HG03565 (cell line): ENCODE results near the gene RHEB.

Source experiments
- ATAC-seq: cut with Tn5 transposase; IDR thresholded peaks from one replicate; pipeline ENCODE4 v1.9.1; 2021; ENCODE audit warnings: mild to moderate bottlenecking, moderate library complexity; ENCODE audit not compliant: unreplicated experiment

Gene RHEB

DNA sequence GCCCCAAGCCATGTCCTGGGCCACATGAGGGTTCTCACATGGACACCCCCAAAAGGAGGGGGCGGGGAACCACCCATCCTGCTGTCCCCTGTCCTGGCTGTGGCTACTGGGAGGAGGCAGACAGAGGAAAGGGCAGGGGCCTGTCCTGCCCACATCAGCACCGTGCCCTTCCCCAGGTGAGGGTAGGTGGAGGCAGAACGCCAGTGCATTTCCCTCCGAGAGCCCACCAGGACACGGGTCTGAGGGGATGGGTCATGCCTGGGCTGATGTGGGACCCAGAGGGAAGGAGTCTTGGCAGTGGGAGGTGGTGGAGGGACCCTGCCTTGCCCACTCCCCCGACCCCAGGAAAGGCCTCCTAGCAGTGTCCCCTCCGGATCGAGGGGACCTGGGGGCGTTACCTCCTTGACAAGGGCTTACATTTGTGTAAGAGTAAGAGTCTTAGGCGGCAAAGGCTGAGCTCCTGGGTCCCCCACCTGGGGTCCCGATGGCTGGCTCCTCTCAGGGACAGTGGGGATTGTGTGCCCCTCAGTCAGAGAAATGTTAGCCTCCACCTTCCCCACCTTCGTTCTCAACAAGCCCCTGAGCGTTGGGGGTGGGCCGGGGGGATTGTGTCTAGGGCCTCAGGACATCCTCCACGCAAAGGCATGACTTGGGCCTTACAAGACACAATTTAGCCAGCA, 85.8 kb downstream of the RHEB start:
- no peak for ATAC-seq

DNA sequence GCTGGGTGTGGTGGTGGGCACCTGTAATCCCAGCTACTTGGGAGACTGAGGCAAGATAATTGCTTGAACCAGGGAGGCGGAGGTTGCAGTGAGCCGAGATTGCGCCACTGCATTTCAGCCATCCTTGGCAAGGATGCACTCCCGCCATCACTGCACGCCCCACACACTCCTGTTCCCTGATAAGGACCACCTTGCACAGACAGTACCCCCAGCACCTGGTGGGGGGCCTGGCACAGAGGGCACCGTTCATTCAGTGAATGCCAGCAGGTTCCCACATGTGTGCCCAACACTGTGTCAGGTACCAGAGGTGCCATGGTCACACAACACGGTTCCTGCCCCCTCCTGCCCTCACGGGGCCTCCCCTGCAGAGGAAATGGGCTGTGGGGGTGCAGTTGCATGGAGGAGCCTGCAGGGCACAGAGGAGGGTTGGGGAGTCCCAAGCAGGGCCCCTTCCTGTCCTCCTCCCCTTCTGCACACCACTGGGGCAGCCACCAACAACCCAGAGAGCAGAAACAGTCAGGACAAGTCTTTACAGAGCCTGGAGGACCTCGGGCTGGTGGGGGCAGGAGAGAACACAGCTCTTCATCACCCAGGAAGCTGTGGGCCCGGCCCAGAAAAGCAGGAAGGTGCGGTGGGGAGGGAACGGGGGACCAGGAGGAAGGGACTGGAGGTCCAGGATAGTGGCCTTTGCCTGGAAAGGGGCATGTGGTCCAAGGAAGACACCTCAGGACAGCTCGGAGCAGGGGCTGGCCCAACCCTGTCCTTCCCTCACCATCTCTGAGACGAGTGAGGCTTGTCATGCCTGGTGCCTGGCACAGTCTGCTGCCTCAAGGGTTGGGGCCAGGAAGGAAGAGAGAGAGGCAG, 86.8 kb downstream of the RHEB start:
- ATAC-seq: no peak

DNA sequence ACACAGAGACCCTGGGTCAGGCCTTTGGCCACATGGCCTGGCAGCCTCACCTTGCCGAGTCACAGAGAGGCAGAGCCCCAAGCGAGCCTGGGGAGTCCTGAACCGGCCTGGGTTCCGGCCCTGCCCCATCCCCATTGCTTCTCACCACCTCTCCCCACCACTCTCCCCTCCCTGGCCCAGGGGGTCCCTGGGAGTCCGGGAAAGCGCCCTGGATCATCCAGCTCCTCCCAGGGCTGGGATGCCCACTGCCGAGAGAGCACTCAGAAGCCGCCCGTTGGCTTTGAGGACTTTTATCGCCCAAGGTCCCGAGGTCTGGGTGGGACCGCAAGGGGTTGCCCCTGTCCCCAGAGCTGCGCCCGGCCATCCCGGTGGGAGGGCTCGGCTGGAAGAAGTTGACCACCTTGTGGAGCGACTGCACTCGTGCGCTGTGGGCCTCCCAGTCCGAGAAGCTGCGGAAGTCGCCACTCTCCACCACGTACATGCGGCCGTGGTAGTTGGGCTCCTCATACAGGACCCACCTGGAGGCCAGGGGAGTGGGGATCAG, 87.9 kb downstream of the RHEB start:
- ATAC-seq: no peak

DNA sequence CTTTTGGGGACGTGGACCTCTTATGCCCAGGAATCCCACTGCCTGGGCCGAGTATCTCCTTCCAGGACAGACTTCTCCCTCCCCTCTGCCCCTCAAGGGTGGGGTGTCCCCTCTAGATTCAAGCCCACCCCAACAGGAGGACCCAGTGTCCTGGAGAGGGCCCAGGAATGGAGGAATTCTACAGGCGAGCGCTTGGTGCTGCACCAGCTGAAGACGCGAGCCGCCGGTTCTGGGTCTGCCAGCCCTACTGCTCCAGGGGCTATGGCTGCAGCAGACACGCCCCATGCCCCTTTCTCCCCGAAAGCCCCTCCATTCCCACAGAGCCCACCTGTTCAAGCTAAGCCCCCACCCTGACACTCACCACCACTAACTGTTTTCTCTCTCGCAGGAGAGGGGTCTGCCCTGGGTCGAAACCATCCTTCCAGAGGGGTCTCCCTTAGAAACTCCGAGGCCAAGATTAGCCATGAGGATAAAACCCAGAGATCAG, 88.4 kb downstream of the RHEB start:
- no peak for ATAC-seq

DNA sequence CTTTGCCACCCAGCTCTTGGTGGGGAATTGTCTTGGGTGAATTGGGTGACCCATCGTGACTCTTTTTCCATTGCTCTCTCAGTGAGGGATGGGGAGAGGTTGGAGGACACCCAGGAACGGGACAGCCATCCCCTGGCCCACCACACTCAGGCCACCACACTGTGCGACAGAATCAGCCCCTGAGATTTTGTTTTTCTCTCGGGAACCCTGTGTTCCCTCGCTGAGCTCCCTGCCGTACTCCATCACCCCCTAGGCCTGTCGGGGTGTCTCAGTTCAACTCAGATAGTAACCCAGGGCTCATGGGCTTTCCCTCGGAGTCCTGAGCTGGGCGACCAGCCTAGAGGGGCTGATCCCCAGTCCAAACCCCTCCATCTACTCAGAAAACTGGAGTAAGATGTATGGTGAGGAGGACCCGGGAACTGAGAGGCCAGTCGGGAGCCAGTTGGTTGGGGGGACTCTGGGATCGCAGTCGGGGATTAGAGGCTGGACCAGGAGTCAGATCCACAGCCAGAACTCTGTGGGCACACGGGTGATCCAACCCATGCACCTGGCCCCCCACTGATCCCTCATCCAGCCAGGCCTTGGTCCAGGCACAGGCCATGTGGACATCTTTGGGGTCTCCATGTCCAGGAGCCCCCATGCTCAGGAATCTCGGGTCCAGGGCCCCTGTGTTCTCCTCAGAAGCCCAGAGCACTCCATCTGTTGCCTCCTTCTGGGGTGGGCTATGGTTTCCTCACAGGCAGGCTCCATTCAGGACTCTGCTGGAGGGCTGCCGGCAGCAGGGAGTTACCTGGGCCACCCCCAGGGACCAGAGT, 89.1 kb downstream of the RHEB start:
- no peak for ATAC-seq

DNA sequence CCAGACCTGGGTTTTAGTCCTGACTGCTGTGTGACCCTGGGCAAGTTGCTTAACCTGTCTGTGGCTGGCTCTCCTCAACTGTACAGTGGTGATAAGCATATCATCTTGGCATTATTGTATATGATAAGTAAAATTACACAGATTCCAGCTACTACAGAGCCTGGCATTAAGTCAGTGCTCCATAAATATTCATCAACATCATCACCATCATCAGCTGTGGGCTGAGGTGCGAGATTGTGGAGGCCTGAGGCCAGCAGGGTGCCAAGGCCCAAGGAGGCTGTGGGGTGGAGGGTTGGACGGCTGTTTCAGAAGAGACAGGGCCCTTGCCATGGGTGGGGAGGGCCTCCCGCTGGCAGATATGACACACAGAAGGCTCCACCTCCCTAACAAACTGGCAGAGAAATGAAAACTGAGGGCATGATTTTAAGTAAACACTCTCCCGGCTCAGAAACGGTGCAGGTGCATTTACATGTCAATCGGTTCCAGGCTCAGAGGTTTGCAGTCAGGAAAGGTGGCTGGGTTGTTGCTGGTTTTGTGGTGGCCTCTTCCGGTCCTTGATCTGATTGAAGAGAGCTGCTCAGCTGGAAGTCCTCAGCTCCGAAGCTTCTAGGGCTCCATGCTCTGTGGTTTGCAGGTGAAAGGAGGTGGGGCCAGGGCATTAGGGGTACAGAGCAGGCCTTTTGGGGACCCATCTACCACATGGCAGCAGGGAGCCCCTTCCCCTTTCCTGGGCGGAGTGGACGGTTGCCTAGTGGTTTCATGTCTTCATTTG, 89.9 kb downstream of the RHEB start:
- no peak for ATAC-seq

DNA sequence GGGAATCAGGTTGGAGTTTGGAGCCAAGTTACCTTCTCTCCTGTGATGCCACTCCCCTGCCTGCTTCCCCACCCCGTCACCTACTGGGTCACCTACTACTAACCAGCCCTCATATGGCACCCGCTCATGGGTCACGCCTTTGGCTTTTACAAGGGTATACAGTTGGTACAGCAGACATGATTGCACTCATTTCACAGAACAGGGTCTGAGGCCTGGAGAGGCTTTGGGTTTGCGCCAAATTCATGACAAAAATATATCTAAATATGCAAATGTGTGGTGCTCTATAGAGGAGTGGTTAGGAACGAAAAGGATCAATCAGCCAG, 90.5 kb downstream of the RHEB start:
- ATAC-seq: no peak

DNA sequence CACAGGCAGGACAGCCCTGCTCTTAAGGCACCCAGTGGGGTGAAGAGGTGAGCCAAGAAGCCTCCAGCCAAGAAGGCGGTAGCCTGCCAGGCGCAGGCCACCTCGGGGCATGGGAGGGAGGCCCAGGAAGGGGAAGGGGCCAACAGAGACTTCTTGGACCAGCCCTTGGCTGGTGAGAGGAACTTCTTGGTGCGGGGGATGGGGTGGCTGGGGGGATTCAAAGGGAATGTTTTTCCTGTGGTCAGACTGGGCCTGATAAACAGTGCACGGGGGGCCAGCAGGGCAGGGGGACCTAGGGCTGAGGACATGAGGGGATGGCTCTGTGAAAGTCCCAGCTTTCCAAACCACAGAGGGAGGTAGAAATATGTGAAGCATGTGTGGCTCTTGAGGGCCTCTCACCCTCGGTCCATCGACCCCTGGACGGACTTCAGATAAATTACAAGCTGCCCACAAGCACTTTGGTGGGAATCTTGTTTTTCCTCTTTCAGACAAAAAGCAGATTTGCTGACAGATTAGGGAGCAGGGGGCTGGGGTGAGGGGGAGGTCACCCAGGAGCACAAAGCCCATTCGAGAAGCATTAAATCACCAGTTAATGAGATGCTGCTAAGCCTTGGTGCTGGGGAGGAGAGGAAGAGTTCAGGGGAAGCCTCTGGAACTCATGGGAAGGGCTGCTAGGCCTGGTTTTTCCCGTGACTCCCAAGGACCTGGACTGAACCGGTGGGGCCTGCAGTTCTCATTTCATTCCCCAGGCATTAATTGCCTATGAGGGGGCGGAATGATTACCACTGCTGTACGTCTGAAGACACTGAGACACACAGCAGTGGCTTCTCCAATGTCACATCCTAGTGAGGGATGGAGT, 91.1 kb downstream of the RHEB start:
- ATAC-seq: no peak

DNA sequence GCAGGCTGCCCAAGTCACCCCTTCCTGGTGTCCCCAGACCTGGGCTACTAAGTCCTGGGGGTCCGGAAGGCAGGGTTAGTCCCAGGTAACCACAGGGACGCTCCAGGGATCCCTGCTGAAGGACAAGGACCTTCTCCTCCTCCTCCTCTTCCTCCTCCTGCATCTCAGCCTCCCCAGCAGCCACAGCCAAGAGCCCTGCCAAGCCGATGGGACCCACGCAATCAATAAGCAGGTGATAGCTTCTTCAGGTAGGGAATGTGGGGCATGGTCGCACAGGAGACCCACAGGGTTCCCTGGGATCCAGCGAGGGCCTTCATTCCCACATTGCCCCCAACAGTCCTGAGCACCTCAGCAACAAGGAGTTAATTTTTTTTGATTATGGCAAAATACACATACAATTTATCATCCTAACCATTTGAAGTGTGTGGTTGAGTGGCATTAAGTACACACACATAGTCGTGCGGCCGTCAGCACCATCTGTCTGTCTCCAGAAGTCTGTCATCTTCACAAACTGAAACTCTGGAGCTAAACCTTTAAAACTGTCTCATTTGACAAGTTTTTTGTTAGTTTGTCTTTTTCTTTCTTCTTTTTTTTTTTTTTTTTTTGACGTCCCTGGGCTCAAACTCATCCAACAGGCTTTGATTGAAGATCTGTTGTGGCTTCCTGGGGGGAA, 91.9 kb downstream of the RHEB start:
- no peak for ATAC-seq

DNA sequence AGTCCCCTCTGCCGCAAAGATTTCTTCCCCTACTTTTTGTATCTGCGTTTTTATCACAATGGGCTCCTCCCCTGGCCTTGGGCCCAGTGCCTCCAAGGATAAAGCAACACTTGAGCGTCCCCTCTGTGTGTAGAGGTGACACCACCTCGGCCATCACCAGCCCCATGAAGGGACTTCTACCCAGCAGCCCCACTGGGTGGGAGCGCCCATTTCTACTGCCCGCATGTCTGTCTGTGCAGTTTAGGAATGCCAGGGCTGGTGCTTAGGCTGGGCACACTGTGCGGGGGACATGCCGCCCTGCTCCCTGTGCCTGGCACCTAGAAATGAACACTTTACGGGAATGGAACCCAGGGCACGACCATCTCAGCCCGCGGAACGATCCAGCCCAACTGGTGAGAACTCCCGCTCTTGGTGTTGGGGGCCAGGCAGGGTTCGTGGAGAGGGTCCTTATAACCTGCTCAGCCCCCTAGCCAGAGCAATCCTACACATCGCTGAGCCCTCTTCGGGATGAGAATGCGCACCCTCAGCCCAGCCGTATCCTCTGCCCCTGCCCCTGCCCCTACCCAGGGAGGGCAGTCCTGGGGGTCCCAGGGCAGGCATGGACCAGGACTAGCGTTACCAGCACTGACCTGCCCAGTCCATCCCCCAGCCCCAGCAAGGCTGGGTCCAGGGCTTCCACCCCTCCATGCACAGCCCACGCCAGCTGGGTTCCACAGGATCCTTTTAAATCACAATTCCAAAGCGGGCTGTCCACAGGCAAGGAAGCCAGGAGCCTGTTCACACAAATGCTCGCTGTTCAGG, 92.6 kb downstream of the RHEB start:
- no peak for ATAC-seq

DNA sequence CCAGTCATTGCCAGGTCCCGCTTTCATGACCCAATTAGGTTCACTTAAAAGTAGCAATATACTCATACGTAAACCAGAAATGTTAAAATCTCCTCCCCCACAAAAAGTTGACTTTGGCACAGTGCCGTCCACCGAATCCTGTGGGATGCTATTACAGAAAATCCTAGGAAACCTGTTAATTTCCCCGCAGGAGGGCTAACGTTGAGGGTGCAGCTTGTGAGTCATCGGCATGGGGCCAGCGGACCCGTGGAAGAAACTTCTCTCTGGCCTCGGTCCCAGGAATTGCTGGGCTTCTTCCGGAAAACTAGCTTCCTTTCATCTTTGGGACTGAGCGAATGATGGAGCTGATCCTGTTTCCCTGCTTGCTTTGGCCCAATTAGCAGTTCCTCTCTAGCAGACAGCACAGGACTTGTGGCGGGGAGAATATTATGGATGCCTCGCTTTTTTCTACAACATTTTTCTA, 93.2 kb downstream of the RHEB start:
- no peak for ATAC-seq

DNA sequence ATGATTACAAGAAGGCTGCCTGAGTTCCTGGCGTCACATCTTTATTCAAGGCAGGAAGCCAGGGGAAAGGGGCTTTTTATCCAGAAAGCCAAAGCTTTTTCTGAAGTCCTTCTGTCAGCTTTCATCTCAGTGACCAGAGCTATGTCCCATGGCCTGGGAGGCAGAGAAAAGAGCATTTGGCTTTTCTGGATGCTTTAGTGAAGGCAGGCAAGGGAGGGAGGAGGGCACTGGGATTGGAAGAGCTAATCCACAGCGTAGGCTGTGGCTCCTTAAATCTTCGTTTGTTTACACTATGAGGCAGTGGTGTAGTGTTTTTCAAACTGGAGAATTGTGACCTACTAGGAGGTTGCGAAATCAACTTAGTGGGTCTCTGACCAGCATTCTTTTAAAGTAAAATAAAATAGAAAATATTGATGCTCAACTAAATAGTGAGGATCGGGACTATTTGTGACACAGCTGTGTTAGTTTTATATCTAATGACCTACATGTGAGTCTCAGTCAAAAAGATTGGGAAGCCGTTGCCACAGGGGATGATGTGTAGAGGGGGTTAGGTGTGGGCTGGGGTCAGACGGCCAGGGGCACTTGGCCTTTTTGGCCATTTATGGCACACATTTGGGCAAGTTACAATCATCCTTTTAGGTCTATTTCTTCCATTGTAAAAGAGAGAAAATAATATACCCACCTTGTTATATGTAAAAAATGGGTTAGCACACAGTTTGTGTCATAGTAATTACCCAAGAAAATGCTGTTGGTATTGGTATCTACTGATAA, 93.8 kb downstream of the RHEB start:
- no peak for ATAC-seq

DNA sequence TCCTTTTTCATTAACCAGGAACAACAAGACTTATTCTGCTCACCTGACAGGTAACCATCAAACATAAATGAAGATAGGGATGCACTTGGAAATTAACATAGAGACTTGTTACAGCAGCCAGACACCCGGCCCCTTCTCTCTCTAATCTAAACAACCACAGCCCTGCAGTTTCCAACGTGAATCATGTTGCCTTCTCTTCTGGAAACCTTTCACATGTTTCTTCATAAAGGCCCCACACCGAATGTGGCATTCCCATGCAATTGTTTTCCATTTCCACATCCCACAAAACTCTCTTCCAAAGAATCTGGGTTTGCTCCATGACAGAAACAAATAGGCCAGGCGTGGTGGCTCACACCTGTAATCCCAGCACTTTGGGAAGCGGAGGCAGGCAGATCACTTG, 94.9 kb downstream of the RHEB start:
- ATAC-seq: no peak

DNA sequence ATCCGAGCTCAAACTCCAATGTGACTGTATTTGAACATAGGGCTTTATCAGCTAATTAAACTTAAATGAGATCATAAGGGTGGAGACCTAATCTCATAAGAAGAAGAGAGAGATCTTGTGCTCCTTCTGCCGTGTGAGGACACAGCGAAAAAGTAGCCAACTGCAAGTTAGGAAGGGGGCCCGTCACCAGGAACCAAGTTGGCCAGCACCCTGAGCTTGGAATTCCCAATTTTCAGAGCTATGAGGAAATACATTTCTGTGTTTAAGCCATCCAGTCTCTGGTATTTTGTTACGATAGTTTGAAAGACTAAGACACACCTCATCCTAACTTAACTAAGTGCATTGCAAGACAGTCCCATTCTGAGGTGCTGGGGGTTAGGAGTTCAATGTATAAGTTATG, 95.8 kb downstream of the RHEB start:
- no peak for ATAC-seq

DNA sequence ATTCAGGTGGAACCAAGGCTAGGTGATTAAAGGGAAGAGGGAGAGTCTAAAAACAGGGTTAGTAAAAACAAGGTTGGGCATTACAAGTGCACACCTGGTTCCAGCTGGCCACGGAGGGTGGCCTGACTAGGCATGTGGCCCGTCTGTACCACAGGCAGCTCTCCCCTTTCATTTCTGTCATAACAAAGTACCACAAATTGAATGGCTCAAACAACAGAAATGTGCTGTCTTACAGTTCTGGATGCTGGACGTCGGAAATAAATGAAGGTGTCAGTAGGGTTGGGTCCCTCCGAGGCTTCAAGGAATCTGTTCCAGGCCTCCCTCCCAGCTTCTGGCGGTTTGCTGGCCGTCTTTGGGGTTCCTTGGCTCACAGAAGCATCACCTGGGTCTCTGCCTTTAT, 96.5 kb downstream of the RHEB start:
- no peak for ATAC-seq

DNA sequence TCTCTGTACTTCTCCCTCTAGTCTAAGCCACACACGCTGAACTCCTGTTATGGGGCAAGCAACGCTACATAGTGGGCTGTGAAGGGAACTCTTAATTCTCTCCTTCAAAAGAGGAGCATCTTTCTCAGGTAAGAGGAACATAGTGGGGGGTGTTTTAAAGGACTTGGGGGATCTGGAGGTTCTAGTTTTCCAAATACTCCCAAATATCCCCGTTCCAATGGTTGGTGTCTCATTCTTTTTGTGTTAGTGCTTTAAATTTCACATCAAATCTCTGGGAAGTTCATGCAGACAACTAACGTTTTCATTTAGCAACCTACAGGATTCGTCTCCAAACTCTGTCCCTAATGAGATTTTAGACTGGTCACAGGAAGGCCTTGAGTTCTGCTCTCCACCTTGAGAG, 97.5 kb downstream of the RHEB start:
- ATAC-seq: no peak

DNA sequence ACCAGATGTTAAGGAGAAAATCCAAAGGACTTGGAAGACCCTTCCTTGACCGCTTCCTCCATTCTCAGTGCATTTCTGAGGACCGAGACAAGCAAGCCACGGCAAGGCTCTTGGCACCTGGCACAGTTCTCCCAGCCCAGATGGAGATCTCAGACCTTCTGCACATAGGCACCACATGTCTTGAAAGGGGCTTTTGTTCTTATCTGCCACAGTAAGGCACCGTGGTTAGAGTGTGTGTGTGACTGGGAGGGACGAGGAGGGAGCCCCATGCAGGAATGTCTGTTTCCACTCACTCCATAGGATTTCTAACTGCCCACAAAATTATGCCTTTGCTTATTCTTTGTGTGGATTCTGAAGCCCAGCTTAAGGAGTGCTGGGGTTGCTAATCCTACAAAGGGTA, 99.6 kb downstream of the RHEB start:
- ATAC-seq: no peak

DNA sequence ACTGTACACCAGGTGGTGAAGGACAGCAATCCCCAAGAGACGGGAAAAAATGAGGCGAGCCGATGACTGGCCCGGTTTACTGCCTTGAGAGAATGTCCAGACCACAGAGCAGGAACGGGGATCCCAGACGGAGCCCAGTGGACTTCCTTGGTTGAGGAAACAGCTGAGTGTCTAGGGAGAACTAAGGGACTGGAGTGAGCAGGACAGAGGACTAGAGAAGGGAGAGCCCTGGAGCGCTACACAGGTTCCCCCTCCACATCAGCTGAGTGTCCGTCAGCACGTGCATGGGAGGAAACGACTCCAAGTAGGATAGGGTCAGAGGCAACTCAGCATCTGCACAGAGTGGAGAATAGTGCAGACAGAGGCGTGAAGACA, 102.8 kb downstream of the RHEB start:
- ATAC-seq: no peak
